ENCODE measurements around the gene ATG13.

ATG13 gene

GRCh38 chr11:46721286-46721685, 103.9 kb downstream of the ATG13 start:
- FAIRE-seq (no peak), DNase-seq (ENCODE audit: insufficient read length, low spot score) (no peak)

- DNase-seq (ENCODE audit: insufficient read length, low spot score) (no peak), FAIRE-seq (no peak)
Measured at GRCh38 chr11:46722566-46723358, 105.4 kb downstream of the ATG13 start.

GRCh38 chr11:46723359-46723680, 106.0 kb downstream of the ATG13 start:
- no peak for FAIRE-seq

GRCh38 chr11:46724088-46724487, 106.7 kb downstream of the ATG13 start:
- FAIRE-seq (no peak), DNase-seq (ENCODE audit: insufficient read length, low spot score) (no peak)

More at GRCh38 chr11:46723359-46723680, 106.0 kb downstream of the ATG13 start:
- DNase-seq (ENCODE audit: insufficient read length, low spot score): no peak

All from HTR-8/SVneo (cell line).